Astrocyte of the spinal cord (primary cell): Measurements from ENCODE around the gene SLMAP.

Experiments used
- DNase-seq: peaks from one replicate; pipeline ENCODE4 v3.0.0; 2011; ENCODE audit warnings: low read depth, low spot score
- H3K4me3 ChIP-seq: 2 replicates; pipeline ENCODE4 v1.5.1; 2011; ENCODE audit warnings: low read depth, mild to moderate bottlenecking, low read length, moderate library complexity
- in situ Hi-C: cut with HindIII; loops from 2 replicates; pipeline ENCODE4 v1.10.0; 2017; ENCODE audit warnings: low sequenced_read_pairs
- TF ChIP-seq, protein P1 (sequence below): IDR thresholded peaks from 2 replicates; pipeline ENCODE4 v1.5.1; 2012; ENCODE audit warnings: low read depth, mild to moderate bottlenecking, low read length, inconsistent platforms

SLMAP gene

DNA sequence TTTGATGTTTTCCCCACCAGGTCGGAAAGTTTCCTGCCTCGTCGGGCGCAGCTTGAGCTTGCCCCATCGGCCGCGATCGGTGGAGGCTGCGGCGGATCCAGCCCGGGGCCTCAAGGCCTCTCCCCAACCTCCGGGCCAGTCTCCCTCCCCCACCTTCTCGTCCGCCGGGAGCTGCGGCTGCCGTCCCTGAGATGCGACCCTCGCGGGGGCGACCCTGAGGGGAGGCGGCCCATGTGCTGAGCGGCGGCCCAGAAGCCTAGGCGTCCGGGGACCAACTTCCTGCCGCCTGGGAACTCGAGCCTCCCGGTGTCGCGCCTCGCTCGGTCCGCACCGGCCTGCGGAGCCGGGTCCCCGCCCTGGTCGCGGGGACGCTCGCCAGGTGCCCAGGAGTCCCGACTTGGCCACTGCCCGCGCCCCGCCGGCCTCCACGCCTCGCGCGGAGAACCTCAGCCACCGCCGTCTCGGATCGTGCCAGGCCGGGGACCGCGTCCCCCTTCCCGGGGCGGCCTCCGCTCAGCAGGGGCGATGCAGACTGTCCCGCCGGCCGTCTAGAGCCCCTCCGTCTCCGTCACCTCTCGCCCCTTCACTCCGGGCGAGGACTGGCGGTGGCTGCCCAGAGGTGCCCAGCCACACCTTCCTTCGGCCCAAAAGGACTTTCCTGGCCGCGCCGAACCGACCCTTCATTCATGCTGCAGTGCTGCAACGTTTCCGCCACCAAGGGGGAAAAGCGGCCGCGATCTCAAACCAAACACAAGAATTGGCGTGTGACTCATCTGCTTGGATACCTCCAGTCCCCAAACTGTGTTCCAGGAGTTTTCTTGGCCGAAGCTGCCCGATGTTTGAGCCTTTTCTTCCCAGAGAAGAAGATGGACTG lies 656 bp downstream of the SLMAP start:
- DNase-seq, result peak; percentile 59
- peak overlapping the region; percentile 84 for H3K4me3 ChIP-seq
- in situ Hi-C loops, result no loop called here
- TF ChIP-seq, protein P1, sequence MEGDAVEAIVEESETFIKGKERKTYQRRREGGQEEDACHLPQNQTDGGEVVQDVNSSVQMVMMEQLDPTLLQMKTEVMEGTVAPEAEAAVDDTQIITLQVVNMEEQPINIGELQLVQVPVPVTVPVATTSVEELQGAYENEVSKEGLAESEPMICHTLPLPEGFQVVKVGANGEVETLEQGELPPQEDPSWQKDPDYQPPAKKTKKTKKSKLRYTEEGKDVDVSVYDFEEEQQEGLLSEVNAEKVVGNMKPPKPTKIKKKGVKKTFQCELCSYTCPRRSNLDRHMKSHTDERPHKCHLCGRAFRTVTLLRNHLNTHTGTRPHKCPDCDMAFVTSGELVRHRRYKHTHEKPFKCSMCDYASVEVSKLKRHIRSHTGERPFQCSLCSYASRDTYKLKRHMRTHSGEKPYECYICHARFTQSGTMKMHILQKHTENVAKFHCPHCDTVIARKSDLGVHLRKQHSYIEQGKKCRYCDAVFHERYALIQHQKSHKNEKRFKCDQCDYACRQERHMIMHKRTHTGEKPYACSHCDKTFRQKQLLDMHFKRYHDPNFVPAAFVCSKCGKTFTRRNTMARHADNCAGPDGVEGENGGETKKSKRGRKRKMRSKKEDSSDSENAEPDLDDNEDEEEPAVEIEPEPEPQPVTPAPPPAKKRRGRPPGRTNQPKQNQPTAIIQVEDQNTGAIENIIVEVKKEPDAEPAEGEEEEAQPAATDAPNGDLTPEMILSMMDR, result no peak

DNA sequence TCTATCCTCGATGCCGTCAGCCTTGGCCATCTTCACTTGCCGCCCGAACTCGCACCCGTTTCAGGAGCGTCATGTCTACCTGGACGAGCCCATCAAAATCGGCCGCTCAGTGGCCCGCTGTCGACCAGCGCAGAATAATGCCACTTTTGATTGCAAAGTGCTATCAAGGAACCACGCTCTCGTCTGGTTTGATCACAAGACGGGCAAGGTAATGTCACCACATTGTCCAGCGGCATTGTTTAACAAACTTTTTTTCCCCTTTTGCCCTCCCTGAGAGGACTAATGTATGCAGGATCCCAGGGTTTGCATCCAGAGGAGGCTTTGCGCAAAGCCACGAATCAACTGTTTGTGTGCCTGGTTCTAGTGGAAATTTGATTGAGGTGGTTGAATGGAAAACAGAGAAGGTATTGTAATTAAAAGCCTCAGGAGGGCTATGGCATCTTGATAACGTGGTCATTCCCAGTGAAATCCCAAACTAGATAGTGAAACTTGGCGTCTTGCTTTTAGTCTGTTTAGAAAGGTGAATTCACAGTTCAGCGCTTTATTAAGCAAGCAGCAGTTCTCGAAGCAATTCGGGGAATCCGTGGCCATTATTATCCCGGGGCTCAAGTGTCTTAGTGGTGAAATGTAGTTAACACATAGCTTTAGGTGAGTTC lies 1.7 kb downstream of the SLMAP start:
- in situ Hi-C loops, result no loop called here
- DNase-seq, result peak; percentile 35
- TF ChIP-seq, protein P1, result no peak
- H3K4me3 ChIP-seq, result peak overlapping the region; percentile 84

- in situ Hi-C loops, result no loop called here
- TF ChIP-seq, protein P1, result no peak
- peak overlapping the region; percentile 84 for H3K4me3 ChIP-seq
- peak; percentile 37 for DNase-seq
Measured at GRCh38 chr3:57758686-57759085, 2.6 kb downstream of the SLMAP start.

- DNase-seq, result no peak
- H3K4me3 ChIP-seq, result no peak overlapping the region
- TF ChIP-seq, protein P1, result no peak
- in situ Hi-C loops, result no loop called here
Measured at GRCh38 chr3:57764794-57765193, 8.7 kb downstream of the SLMAP start.

DNA sequence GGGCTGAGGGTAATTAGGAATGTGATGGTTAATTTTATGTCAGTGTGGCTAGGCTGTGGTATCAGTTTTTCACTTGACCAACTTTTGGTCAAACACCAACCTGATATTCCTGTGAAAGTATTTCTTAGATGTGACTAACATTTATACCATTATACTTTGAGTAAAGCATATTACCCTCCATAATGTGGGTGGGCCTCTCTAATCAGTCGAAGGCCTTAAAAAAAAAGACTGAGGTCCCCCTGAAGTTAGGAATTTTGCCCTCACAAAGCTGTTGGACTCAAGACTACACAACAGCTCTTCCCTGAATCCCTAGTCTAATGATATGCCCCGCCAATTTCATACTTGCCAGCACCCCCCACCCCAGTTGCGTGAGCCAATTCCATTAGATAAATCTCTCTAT lies 12.5 kb downstream of the SLMAP start:
- in situ Hi-C loops, result no loop called here
- no peak overlapping the region for H3K4me3 ChIP-seq
- DNase-seq, result no peak
- TF ChIP-seq, protein P1, result no peak

- no peak overlapping the region for H3K4me3 ChIP-seq
- in situ Hi-C loops, result no loop called here
- no peak for DNase-seq
- TF ChIP-seq, protein P1, result no peak
Measured at GRCh38 chr3:57770009-57770827, 14.1 kb downstream of the SLMAP start.
